Measurements from ENCODE around the gene DNAH7.

DNAH7 gene

GRCh38 chr2:195863121-195863520 lies 205.5 kb downstream of the DNAH7 start:
- no peak for DNase-seq (ENCODE audit: low spot score)

GRCh38 chr2:195861821-195862220 lies 206.8 kb downstream of the DNAH7 start:
- DNase-seq (ENCODE audit: low spot score) = peak; percentile 12

DNA sequence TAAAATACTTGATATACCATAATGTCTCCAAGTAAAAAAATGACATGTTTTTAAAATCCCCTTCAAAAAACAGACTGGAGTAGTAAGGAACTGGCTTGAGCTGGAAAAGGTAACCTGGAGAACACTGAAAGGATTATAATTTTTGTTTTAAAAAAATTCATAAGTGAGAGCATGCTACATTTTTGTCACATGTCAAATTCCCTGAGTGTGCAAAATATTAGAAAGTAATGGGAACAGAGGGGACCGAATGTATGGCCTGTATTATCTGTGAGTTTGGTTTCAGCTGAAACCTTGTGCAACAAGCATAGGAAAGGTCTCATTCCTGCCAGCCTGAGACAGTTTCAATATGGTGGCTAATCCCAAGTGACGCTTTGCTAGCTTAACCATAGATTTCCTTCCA lies 209.1 kb downstream of the DNAH7 start:
- DNase-seq (ENCODE audit: low spot score) = no peak

- DNase-seq (ENCODE audit: low spot score) = no peak
These were observed 211.5 kb downstream of the DNAH7 start for GRCh38 chr2:195857132-195857531.

- no peak for DNase-seq (ENCODE audit: low spot score)
These were observed 217.9 kb downstream of the DNAH7 start for GRCh38 chr2:195850764-195851163.

DNA sequence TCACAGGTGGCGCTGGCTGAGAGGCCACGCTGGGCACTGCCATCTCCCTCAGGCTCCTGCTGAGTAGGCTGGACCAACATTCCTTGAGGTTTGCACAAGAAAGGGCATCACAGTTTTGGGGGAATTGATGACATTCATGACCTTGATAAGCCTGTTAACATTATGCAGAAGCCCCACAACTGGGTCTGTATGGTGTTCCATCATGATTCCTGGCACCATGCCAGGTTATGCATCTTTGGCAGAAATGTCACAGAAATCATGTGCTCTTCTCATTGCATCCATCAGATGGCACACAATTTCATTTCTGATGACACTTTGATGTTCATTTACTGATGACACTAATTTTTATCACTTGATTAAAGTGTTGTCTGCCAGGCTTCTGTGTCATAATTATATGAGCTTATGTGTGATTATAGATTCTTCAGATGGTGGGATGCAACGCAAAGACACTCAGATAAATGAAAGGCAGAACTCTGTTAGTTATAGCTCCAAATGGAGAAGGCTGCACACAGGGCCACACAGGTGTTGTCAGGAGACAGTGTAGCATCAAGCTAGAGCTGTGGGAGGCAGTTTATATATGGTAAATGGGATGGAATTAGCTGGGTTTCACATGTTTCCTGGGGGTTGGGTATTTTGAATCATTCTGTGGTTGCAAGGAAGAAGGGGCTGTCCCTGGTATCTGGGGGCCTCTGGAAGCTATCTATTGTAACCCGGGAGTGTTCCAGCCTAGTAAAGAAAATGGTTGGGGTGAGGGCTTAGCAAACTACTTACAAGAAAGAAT lies 220.3 kb downstream of the DNAH7 start:
- no peak for DNase-seq (ENCODE audit: low spot score)

DNA sequence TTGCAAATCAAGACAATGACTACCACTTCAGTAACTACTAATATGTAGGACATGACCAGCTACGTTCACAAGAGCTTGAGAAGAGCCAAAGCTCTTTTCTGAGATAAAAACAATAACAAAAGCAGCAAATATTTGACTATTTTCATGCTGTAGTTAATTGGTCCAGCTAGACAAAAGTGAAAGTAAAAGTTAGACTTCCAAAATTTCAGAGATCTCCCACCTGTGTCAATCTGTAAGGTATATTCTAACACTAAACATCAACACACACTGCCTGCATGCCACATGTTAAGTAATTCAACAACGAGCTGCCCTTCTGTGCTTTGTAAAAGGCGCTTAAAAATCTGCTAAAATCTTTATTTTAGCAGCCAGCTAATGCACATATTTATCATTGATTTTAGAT lies 225.7 kb downstream of the DNAH7 start:
- DNase-seq (ENCODE audit: low spot score) = no peak

DNA sequence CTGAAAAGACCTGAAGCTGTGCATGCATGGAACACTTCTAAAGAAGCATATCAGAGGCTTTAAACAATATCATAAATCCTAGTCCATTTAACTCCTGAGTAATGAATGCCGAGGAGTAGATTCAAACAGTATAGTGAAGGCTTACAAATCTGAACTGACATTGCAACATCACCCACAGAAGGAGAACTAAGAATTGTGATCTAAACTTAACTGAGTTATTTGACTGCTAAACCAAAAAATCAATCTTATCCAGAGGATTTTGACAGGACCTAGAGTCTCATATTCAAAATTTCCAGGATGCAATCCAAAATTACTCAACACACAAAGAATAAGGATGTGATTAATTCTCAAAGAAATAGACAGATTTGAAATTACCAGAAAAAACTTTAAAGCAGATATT lies 230.6 kb downstream of the DNAH7 start:
- DNase-seq (ENCODE audit: low spot score) = no peak

GRCh38 chr2:195836002-195836401 lies 232.6 kb downstream of the DNAH7 start:
- DNase-seq (ENCODE audit: low spot score) = no peak

GRCh38 chr2:195834836-195835235 lies 233.8 kb downstream of the DNAH7 start:
- no peak for DNase-seq (ENCODE audit: low spot score)

GRCh38 chr2:195830968-195831950 lies 237.4 kb downstream of the DNAH7 start:
- no peak for DNase-seq (ENCODE audit: low spot score)

- DNase-seq (ENCODE audit: low spot score) = no peak
These were observed 244.2 kb downstream of the DNAH7 start for GRCh38 chr2:195824478-195824877.

GRCh38 chr2:195823206-195823605 lies 245.4 kb downstream of the DNAH7 start:
- no peak for DNase-seq (ENCODE audit: low spot score)

DNA sequence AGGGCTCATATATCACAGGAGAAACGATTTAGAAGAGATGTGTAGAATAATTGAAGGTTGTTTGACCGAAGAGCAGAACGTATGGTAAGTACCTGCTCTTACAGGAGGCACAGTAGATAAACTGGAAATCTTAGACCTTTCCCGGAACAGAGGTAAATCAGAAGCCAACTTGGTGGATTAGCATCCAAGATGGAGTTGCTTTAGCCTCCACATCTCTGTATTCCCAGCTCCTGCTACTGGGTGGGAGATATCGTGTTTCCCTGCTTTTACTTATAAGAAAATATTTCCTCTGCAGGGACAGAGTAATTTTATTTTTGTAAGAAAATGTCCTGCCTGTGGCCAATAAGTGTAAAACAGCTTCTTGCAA lies 247.1 kb downstream of the DNAH7 start:
- DNase-seq (ENCODE audit: low spot score) = no peak

GRCh38 chr2:195820867-195821565 lies 247.6 kb downstream of the DNAH7 start:
- DNase-seq (ENCODE audit: low spot score) = no peak

DNA sequence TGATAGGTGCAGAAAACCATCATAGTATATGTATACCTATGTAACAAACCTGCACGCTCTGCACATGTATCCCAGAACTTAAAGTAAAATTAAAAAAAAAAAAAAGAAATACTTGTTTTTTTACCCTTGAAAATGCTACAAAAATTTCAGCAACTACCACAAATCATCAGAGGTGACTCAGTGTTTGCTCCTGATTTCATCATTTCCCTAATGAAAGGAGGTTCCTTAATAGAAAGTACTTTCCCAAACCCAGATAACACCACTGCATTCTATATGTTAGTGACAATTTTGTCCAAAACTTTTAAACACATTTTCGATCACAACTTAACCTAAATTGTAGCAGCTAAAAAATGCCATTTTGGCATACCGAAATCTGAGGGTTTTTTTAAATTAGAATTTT lies 248.3 kb downstream of the DNAH7 start:
- no peak for DNase-seq (ENCODE audit: low spot score)

GRCh38 chr2:195819276-195819675 lies 249.4 kb downstream of the DNAH7 start:
- DNase-seq (ENCODE audit: low spot score) = no peak

DNA sequence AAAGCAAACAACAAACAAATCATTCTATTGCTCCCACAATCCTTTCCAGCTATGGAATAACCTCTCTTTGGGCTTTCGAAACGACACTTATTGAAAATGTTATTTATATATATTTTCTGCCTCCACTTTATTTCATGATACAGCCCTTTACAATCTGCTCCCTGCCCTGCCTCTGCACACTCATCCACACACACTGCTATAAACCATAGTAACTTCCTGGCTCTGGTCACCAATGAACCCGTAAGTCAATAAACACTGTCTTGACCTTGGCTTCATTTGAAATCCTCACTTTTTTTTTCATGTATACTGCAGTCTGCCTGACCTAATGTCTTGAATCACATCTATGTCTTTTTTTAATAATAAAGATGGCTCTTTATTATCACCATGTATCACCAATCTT lies 250.1 kb downstream of the DNAH7 start:
- peak; percentile 22 for DNase-seq (ENCODE audit: low spot score)

- DNase-seq (ENCODE audit: low spot score) = no peak
These were observed 250.5 kb downstream of the DNAH7 start for GRCh38 chr2:195818106-195818505.

DNA sequence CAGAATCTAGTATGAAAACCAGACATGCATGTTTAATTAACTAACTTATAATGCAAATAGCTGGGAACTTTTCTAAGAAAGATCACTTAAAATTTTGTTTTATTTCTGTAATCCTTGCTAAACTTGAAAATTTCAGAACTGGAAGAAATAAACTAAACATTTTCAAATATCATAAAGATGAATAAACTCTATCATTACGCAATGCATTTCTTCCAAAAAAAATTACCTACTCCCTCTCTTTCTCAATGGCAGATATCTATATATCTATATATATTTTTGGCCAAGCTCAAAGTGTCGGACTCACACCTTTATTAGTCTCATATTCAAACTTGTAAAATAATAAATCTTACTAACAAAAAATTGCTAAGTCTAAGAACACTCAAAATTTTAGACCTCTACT lies 253.6 kb downstream of the DNAH7 start:
- no peak for DNase-seq (ENCODE audit: low spot score)

- no peak for DNase-seq (ENCODE audit: low spot score)
These were observed 255.2 kb downstream of the DNAH7 start for GRCh38 chr2:195813421-195813820.

DNA sequence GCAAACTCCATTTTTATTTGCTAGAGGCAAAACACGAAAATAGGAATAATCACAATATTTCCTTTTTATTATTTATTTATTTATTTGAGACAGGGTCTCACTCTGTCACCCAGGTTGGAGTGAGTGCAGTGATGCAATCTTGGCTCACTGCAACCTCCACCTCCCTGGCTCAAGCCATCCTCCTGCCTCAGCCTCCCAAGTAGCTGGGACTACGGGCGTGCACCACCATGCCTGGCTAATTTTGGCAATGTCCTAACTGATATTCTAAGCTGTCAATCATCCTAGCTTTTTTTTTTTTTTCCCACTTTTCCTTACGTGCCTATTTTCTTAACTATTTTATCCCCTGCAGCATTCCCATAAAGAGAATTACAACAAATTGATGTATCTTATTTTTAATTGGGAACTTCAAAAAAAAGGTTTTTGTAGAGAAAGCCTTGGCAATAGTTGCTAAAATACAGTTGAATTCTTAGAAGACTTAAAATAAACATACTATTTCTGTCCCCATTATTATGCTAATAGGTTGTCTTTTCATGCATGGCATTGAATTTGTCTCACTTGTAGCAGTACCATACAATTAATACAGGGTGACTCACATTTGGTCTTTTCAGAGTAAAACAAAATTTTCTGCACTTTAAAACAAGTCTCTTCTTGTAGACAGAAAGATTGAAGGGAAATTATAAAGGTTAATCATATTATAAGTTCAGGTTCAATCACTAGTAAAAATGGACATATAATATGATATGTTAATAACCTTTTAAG lies 258.1 kb downstream of the DNAH7 start:
- no peak for DNase-seq (ENCODE audit: low spot score)

All from AG08396 (cell line).